Transverse colon (tissue), 4 donors: ENCODE measurements around the gene TEAD4.

Experiments
- POLR2A ChIP-seq: fragments of 450-650 bp; IDR thresholded peaks from one replicate; pipeline ENCODE4 v1.6.1; 2016; ENCODE audit warnings: antibody characterized with exemption, mild to moderate bottlenecking, moderate library complexity
- POLR2AphosphoS5 ChIP-seq, 3 donors: sonication (generic); formaldehyde crosslinking; IDR thresholded peaks; one replicate each; pipeline ENCODE4 v1.6.1; 2016; ENCODE audit warnings: antibody characterized with exemption in 3 of 3
- TF ChIP-seq, protein P1 (sequence below), 5 experiments: fragments of 200-600 bp in 3 of 5; fragments of 450-650 bp in 2 of 5; sonication (generic) in 3 of 5; IDR thresholded peaks; 1 replicate in 2 of 5; 2 replicates in 3 of 5; pipeline ENCODE4 v1.5.1; 2016 to 2017; ENCODE audit warnings: antibody characterized with exemption in 5 of 5, inconsistent platforms in 3 of 5, mild to moderate bottlenecking in 2 of 5, moderate library complexity in 1 of 5

DNA sequence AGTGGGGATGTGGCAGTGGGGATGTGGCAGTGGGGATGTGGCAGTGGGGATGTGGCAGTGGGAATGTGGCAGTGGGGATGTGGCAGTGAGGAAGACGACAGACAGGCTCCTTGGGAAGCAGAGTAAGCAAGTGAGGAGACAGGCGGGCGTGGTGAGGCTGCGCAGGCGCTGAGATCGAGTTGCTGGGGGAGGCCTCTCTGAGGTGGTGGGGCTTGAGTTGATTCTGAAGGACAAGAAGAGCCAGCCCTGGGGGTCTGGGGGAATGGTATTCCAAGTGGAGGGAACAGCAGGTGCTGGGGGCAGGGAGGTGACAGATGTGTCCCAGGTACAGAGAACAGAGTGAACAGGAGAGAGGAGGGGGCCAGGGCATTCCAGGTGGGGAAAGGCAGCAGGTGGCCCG lies 84.2 kb downstream of the TEAD4 start:
- TF ChIP-seq, protein P1, sequence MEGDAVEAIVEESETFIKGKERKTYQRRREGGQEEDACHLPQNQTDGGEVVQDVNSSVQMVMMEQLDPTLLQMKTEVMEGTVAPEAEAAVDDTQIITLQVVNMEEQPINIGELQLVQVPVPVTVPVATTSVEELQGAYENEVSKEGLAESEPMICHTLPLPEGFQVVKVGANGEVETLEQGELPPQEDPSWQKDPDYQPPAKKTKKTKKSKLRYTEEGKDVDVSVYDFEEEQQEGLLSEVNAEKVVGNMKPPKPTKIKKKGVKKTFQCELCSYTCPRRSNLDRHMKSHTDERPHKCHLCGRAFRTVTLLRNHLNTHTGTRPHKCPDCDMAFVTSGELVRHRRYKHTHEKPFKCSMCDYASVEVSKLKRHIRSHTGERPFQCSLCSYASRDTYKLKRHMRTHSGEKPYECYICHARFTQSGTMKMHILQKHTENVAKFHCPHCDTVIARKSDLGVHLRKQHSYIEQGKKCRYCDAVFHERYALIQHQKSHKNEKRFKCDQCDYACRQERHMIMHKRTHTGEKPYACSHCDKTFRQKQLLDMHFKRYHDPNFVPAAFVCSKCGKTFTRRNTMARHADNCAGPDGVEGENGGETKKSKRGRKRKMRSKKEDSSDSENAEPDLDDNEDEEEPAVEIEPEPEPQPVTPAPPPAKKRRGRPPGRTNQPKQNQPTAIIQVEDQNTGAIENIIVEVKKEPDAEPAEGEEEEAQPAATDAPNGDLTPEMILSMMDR (IDR thresholded peaks at IDR 0.05), result no peak
- no peak for TF ChIP-seq POLR2A
- TF ChIP-seq POLR2AphosphoS5 (IDR thresholded peaks at IDR 0.05), result no peak
